ENCODE data around the gene SLC13A5. TPM values are rescaled to one million over a fixed set of nuclear protein-coding genes. Genes with fewer than 3 reads are reported as not detected.
A peak's percentile ranks its signal among the peaks of the same experiment; 100 is the strongest.

Gene SLC13A5
- 1.3 TPM for total RNA-seq (ENCODE audit: unreplicated experiment)
- long read RNA-seq, result 0 reads

DNA sequence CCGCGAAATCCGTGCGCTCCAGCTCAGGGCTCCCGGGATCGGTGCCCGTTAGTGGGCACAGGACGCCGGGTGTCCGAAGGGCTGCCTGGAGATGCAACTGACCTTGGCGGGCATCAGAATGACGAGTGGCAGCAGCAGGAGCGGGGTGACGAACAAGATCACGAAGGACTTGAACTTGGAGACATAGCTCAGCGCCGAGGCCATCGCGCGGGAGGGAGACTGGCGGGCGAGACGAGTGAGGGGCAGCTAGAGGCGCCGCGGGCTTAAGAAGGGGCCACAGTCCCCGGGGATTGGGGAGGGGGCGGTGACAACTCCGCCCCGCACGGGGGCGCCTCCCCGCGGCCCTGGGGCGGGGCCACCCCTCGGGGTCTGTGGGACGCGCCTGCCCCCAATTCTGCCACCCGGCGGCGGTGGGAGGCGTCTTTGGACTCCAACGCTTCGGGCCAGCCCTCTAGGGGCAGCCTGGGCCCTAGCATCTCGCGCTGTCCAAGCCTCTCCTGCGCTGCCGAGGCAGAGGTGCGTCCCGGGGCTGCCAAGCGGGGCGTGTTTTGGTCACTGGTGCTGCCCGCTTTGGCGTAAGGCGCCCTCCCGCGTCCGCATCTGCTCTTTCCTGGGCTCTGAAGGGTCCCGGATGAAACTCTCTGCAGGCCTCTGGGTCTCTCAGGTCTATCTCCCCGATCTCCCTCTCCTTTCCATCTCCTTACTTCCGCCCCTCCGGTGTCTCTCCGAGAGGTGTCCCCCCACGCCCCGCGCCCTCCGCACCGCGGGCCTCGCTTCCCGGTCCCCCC, at the start of gene SLC13A5:
Gene SLC13A5 (minus strand): TSS at position 240 of the 788 bp plus-strand sequence. CDS start 36 bp downstream, at position 204.
- peaks cover 19% of the 10 kb centered on the region for H3K27me3 Mint-ChIP-seq (ENCODE audit: unreplicated experiment)
- peaks cover 17% of the 10 kb centered on the region for H3K4me1 Mint-ChIP-seq (ENCODE audit: unreplicated experiment)
- peaks cover 4% of the 10 kb centered on the region for H3K9me3 Mint-ChIP-seq (ENCODE audit: unreplicated experiment)
- H3K36me3 Mint-ChIP-seq (ENCODE audit: low read depth, unreplicated experiment), result peaks cover 9% of the 10 kb centered on the region
- TF ChIP-seq, protein P1, sequence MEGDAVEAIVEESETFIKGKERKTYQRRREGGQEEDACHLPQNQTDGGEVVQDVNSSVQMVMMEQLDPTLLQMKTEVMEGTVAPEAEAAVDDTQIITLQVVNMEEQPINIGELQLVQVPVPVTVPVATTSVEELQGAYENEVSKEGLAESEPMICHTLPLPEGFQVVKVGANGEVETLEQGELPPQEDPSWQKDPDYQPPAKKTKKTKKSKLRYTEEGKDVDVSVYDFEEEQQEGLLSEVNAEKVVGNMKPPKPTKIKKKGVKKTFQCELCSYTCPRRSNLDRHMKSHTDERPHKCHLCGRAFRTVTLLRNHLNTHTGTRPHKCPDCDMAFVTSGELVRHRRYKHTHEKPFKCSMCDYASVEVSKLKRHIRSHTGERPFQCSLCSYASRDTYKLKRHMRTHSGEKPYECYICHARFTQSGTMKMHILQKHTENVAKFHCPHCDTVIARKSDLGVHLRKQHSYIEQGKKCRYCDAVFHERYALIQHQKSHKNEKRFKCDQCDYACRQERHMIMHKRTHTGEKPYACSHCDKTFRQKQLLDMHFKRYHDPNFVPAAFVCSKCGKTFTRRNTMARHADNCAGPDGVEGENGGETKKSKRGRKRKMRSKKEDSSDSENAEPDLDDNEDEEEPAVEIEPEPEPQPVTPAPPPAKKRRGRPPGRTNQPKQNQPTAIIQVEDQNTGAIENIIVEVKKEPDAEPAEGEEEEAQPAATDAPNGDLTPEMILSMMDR (IDR thresholded peaks at IDR 0.05; ENCODE audit: unreplicated experiment), result peak; percentile 50
- H3K4me3 Mint-ChIP-seq (ENCODE audit: unreplicated experiment), result peak within 1 kb of the TSS; percentile 89
- no peak within 1 kb of the TSS for H3K27ac Mint-ChIP-seq (ENCODE audit: unreplicated experiment)
- peak; percentile 69 for DNase-seq (ENCODE audit: low spot score)

- Mint-ChIP-seq H3K27me3 (ENCODE audit: unreplicated experiment) (peaks cover 5% of the 10 kb centered on the region), H3K36me3 (ENCODE audit: low read depth, unreplicated experiment) (no peaks in the 10 kb centered on the region), H3K4me3 (ENCODE audit: unreplicated experiment) (no peak overlapping the region), H3K27ac (ENCODE audit: unreplicated experiment) (no peak overlapping the region), H3K4me1 (ENCODE audit: unreplicated experiment) (peaks cover 9% of the 10 kb centered on the region), H3K9me3 (ENCODE audit: unreplicated experiment) (no peaks in the 10 kb centered on the region)
- no peak for DNase-seq (ENCODE audit: low spot score)
- TF ChIP-seq, protein P1 (IDR thresholded peaks at IDR 0.05; ENCODE audit: unreplicated experiment), result no peak
Observed at GRCh38 chr17:6761779-6762178, 48.6 kb upstream of the SLC13A5 start.

DNA sequence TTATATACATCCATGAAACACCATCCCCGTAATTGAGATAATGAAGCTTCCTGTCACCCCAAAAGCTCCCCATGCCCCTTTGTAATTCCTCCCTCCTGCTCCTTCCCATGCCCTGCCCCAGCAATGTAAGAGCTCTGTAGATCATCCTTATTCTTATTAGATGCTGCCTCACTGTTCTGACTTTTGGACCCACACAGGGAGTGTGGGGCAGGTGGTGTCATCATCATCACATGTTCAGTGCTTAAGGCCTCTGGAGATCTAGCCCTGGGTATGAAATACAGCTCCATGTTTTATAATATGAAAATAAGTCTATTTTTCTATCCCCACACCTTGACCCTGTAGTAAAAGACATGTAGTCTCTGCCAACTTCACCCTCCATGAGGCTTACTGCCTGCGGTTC, 44.6 kb upstream of the SLC13A5 start:
- no peak for DNase-seq (ENCODE audit: low spot score)
- Mint-ChIP-seq H3K4me3 (ENCODE audit: unreplicated experiment) (no peak overlapping the region), H3K4me1 (ENCODE audit: unreplicated experiment) (peaks cover 32% of the 10 kb centered on the region), H3K9me3 (ENCODE audit: unreplicated experiment) (no peaks in the 10 kb centered on the region), H3K27ac (ENCODE audit: unreplicated experiment) (peak overlapping the region; percentile 16), H3K27me3 (ENCODE audit: unreplicated experiment) (peaks cover 7% of the 10 kb centered on the region), H3K36me3 (ENCODE audit: low read depth, unreplicated experiment) (no peaks in the 10 kb centered on the region)
- TF ChIP-seq, protein P1 (IDR thresholded peaks at IDR 0.05; ENCODE audit: unreplicated experiment), result no peak

DNA sequence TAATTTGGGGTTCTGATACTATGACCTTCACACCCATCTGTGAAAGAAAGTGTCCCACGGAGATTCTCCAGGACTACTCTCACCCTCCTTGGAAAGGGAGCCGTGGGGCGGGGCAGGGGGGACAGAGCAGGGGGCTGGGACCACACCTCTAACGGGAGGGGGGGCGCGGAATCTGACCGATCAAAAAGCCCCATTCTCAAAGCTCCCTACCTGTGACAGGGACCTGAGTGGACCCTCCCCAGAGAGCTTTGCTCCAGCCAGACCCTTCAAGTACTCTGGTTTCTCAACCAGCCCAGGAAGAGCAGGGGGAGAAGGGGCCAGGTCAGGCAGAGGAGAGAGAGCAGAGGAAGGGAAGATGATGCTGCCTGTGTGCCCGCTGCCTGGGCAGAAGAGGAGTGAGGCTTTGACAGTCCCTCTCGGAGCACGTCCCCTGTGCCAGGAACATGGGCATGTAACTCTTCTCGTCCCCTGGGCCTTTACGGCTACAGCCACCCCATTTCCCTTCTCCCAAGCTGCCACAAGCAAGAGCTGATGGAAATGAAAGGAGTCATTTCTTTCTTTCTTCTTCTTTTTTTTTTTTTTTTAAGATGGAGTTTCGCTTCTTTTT, 43.4 kb upstream of the SLC13A5 start:
- DNase-seq (ENCODE audit: low spot score), result no peak
- Mint-ChIP-seq H3K27ac (ENCODE audit: unreplicated experiment) (no peak overlapping the region), H3K36me3 (ENCODE audit: low read depth, unreplicated experiment) (no peaks in the 10 kb centered on the region), H3K4me1 (ENCODE audit: unreplicated experiment) (peaks cover 45% of the 10 kb centered on the region), H3K4me3 (ENCODE audit: unreplicated experiment) (no peak overlapping the region), H3K9me3 (ENCODE audit: unreplicated experiment) (no peaks in the 10 kb centered on the region), H3K27me3 (ENCODE audit: unreplicated experiment) (peaks cover 7% of the 10 kb centered on the region)
- TF ChIP-seq, protein P1 (IDR thresholded peaks at IDR 0.05; ENCODE audit: unreplicated experiment), result no peak

DNA sequence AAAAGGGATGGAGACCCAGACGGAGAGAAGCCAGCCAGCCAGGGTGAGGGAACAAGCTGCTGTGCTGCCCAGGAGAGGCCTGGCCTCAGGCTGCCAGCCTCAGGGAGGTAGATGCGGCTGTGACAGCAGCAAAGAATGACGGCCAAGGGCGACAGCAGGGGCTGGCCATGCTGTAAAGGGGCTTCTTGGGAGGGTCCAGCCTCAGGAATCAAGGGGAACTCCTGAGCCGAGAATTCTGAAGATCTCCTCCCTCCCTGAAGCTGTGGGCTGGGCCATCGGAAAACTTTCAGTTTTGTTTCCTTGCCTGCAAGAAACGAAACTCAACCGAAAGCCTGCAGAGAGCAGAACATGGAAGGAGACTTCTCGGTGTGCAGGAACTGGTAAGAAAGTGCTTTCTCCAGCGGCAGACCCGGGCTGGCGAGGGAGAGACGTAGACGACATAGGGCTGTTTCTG, 42.6 kb upstream of the SLC13A5 start, which contains the start of gene XAF1:
Gene XAF1 (plus strand): TSS at position 316 of the 454 bp plus-strand sequence. CDS start 33 bp downstream, at position 349.
- Mint-ChIP-seq H3K4me1 (ENCODE audit: unreplicated experiment) (peaks cover 46% of the 10 kb centered on the region), H3K9me3 (ENCODE audit: unreplicated experiment) (no peaks in the 10 kb centered on the region), H3K36me3 (ENCODE audit: low read depth, unreplicated experiment) (no peaks in the 10 kb centered on the region), H3K27me3 (ENCODE audit: unreplicated experiment) (peaks cover 7% of the 10 kb centered on the region), H3K4me3 (ENCODE audit: unreplicated experiment) (peak within 1 kb of the TSS; percentile 11), H3K27ac (ENCODE audit: unreplicated experiment) (no peak within 1 kb of the TSS)
- TF ChIP-seq, protein P1 (IDR thresholded peaks at IDR 0.05; ENCODE audit: unreplicated experiment), result no peak
- DNase-seq (ENCODE audit: low spot score), result no peak

All from endothelial cell (in vitro differentiated cells).